HepG2 (cell line): ENCODE data around the gene HS6ST1. TPM values are rescaled to one million over a fixed set of nuclear protein-coding genes. Genes with fewer than 3 reads are reported as not detected.

Source experiments
- ATF1 ChIP-seq: IDR thresholded peaks from 2 replicates; pipeline ENCODE4 v1.6.1; 2016; ENCODE audit warnings: mild to moderate bottlenecking, control low read depth
- ETV5 ChIP-seq: IDR thresholded peaks from 2 replicates; pipeline ENCODE4 v1.6.1; 2018; ENCODE audit warnings: missing biosample characterization, missing genetic modification reagents, inconsistent platforms, borderline replicate concordance
- HHEX ChIP-seq: IDR thresholded peaks from 2 replicates; pipeline ENCODE4 v1.6.1; 2016; ENCODE audit warnings: control low read depth
- HMGXB3 ChIP-seq: sonication (generic); formaldehyde crosslinking; IDR thresholded peaks from 2 replicates; pipeline ENCODE4 v1.4.0; 2020; ENCODE audit warnings: missing genetic modification reagents, borderline replicate concordance
- MED1 ChIP-seq: sonication (generic); formaldehyde crosslinking; IDR thresholded peaks from 2 replicates; pipeline ENCODE4 v1.4.0; 2020; ENCODE audit warnings: missing genetic modification reagents
- PCBP2 ChIP-seq: fragments of 200-400 bp; formaldehyde crosslinking; optimal IDR thresholded peaks from 2 replicates; pipeline ENCODE3; 2018; ENCODE audit warnings: low read length, low read depth; ENCODE audit not compliant: poor library complexity, severe bottlenecking
- SALL2 ChIP-seq: sonication (generic); formaldehyde crosslinking; IDR thresholded peaks from 2 replicates; pipeline ENCODE4 v1.8.1; 2023; ENCODE audit warnings: mild to moderate bottlenecking, missing genetic modification reagents, inconsistent platforms
- THAP11 ChIP-seq: IDR thresholded peaks from 2 replicates; pipeline ENCODE4 v1.6.1; 2016; ENCODE audit warnings: missing biosample characterization, missing genetic modification reagents
- ZBTB46 ChIP-seq: sonication (generic); formaldehyde crosslinking; IDR thresholded peaks from 2 replicates; pipeline ENCODE4 v1.4.0; 2020; ENCODE audit warnings: mild to moderate bottlenecking, missing genetic modification reagents, borderline replicate concordance
- ZKSCAN1 ChIP-seq: fragments of 150-350 bp; IDR thresholded peaks from 2 replicates; pipeline ENCODE4 v1.6.1; 2014; ENCODE audit warnings: low read length
- ZKSCAN5 ChIP-seq: sonication (generic); formaldehyde crosslinking; IDR thresholded peaks from 2 replicates; pipeline ENCODE4 v1.5.1; 2020; ENCODE audit warnings: mild to moderate bottlenecking, missing genetic modification reagents
- ZNF605 ChIP-seq: sonication (generic); formaldehyde crosslinking; IDR thresholded peaks from 2 replicates; pipeline ENCODE4 v1.8.0; 2022; ENCODE audit warnings: mild to moderate bottlenecking, missing genetic modification reagents
- ZNF670 ChIP-seq: sonication (generic); formaldehyde crosslinking; IDR thresholded peaks from 2 replicates; pipeline ENCODE4 v1.8.0; 2022; ENCODE audit warnings: mild to moderate bottlenecking, missing genetic modification reagents, borderline replicate concordance
- ZNF841 ChIP-seq: sonication (generic); formaldehyde crosslinking; IDR thresholded peaks from 2 replicates; pipeline ENCODE4 v1.8.1; 2023; ENCODE audit warnings: missing genetic modification reagents, borderline replicate concordance
- polyA plus RNA-seq, 8 experiments: library from polyadenylated mRNA; depleted of rRNA in 3 of 8; stranded (reverse) in 7 of 8; unstranded in 1 of 8; fragments of >200 nt; fragmentation: Illumina TruSeq in 4 of 8; extraction: Trizol in 4 of 8; gene quantifications; 2 replicates each; pipeline versions ENCODE4 v1.2.1 to v1.2.3, GENCODE V29; 2011 to 2016; ENCODE audit warnings: low read depth in 4 of 8, missing spikeins in 1 of 8, mixed read lengths in 1 of 8; ENCODE audit not compliant: insufficient read depth in 1 of 8
- total RNA-seq, 5 experiments: library from RNA; depleted of rRNA; stranded (reverse); fragments of >200 nt; fragmentation: Illumina TruSeq; extraction: Trizol; gene quantifications; 2 replicates each; pipeline ENCODE4 v1.2.3, GENCODE V29; 2016; ENCODE audit warnings: low read depth in 1 of 5
- TF ChIP-seq, protein P1 (sequence below): sonication (generic); formaldehyde crosslinking; IDR thresholded peaks from 2 replicates; pipeline ENCODE4 v1.4.0; 2020; ENCODE audit warnings: low read depth, mild to moderate bottlenecking, missing genetic modification reagents
- TF ChIP-seq, protein P2 (sequence below): sonication (generic); formaldehyde crosslinking; IDR thresholded peaks from 2 replicates; pipeline ENCODE4 v1.4.0; 2020; ENCODE audit warnings: missing genetic modification reagents

HS6ST1 gene
- total and polyA plus RNA-seq, 2 of the 13 experiments (the other 11 are each of a cell fraction or from before 2014, with no cell fraction given): 34.5 to 84.6 TPM

DNA sequence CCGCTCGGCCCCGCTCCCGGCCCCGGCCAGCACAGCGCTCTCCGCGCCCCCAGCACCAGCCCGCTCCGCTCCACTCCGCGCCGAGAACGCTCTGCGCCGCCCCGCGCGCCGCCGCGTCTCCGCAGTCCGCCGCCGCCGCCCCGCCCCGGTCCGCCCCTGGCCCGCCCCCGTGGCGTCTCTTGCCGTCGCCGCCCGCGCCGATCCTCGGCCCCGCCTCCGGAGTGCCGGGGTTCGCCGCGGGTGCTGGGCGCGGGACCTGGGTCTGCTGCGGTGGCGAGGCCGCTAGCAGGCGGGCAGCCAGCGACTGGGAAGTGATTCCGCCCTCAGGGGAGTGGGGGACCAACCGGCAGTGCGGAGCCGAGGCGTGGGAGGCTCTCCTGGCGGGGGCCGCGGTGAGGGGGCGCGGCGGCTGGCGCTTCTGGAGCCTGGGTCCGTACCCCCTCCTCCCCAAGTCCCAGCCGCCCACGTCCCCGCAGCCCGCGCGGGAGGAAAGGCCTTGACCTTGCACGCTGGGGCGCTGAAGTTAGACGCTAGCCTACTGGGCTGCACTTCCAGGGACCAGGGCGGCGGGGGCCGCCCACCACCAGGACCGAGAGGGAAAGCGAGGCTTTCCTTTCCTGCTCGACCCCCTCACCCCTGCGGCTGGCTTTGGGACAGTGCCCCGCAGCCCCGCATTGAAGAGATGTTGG is at the start of gene HS6ST1 (continued):
- TF ChIP-seq HMGXB3: no peak
- TF ChIP-seq ATF1 (CRISPR knock-in tag): no peak
- no peak for TF ChIP-seq PCBP2
- no peak for TF ChIP-seq ZNF670 (CRISPR knock-in tag)
- TF ChIP-seq ETV5 (CRISPR knock-in tag): no peak
- 0 out of 2 replicates have a peak, but pooled peaks have one; percentile 21 for TF ChIP-seq THAP11 (CRISPR knock-in tag)
- no peak for TF ChIP-seq ZKSCAN1
- TF ChIP-seq, protein P1, sequence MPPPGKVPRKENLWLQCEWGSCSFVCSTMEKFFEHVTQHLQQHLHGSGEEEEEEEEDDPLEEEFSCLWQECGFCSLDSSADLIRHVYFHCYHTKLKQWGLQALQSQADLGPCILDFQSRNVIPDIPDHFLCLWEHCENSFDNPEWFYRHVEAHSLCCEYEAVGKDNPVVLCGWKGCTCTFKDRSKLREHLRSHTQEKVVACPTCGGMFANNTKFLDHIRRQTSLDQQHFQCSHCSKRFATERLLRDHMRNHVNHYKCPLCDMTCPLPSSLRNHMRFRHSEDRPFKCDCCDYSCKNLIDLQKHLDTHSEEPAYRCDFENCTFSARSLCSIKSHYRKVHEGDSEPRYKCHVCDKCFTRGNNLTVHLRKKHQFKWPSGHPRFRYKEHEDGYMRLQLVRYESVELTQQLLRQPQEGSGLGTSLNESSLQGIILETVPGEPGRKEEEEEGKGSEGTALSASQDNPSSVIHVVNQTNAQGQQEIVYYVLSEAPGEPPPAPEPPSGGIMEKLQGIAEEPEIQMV: no peak; the same call in 1 of the 2 replicates
- 0 out of 2 replicates have a peak, but pooled peaks have one; percentile 24 for TF ChIP-seq ZNF841
- TF ChIP-seq SALL2 (CRISPR knock-in tag): 0 out of 2 replicates have a peak, but pooled peaks have one; percentile 26
- TF ChIP-seq ZKSCAN5 (CRISPR knock-in tag): no peak
- TF ChIP-seq, protein P2, sequence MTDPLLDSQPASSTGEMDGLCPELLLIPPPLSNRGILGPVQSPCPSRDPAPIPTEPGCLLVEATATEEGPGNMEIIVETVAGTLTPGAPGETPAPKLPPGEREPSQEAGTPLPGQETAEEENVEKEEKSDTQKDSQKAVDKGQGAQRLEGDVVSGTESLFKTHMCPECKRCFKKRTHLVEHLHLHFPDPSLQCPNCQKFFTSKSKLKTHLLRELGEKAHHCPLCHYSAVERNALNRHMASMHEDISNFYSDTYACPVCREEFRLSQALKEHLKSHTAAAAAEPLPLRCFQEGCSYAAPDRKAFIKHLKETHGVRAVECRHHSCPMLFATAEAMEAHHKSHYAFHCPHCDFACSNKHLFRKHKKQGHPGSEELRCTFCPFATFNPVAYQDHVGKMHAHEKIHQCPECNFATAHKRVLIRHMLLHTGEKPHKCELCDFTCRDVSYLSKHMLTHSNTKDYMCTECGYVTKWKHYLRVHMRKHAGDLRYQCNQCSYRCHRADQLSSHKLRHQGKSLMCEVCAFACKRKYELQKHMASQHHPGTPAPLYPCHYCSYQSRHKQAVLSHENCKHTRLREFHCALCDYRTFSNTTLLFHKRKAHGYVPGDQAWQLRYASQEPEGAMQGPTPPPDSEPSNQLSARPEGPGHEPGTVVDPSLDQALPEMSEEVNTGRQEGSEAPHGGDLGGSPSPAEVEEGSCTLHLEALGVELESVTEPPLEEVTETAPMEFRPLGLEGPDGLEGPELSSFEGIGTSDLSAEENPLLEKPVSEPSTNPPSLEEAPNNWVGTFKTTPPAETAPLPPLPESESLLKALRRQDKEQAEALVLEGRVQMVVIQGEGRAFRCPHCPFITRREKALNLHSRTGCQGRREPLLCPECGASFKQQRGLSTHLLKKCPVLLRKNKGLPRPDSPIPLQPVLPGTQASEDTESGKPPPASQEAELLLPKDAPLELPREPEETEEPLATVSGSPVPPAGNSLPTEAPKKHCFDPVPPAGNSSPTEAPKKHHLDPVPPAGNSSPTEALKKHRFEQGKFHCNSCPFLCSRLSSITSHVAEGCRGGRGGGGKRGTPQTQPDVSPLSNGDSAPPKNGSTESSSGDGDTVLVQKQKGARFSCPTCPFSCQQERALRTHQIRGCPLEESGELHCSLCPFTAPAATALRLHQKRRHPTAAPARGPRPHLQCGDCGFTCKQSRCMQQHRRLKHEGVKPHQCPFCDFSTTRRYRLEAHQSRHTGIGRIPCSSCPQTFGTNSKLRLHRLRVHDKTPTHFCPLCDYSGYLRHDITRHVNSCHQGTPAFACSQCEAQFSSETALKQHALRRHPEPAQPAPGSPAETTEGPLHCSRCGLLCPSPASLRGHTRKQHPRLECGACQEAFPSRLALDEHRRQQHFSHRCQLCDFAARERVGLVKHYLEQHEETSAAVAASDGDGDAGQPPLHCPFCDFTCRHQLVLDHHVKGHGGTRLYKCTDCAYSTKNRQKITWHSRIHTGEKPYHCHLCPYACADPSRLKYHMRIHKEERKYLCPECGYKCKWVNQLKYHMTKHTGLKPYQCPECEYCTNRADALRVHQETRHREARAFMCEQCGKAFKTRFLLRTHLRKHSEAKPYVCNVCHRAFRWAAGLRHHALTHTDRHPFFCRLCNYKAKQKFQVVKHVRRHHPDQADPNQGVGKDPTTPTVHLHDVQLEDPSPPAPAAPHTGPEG (CRISPR knock-in tag): peak; percentile 100
- no peak for TF ChIP-seq HHEX (CRISPR knock-in tag)
- peak; percentile 47; the same call in 1 of the 2 replicates for TF ChIP-seq ZNF605 (CRISPR knock-in tag)
- peak; percentile 57; the same call in 1 of the 2 replicates for TF ChIP-seq ZBTB46 (CRISPR knock-in tag)
- TF ChIP-seq MED1 (CRISPR knock-in tag): 0 out of 2 replicates have a peak, but pooled peaks have one; percentile 17
